ENCODE data around the gene SLC22A4.

- no peak for TF ChIP-seq CTCF (IDR thresholded peaks at IDR 0.05)
- TF ChIP-seq POLR2A (IDR thresholded peaks at IDR 0.05): no peak
Measured at GRCh38 chr5:132344775-132345514, 50.8 kb downstream of the SLC22A4 start.
